ENCODE data around the gene MCM10. TPM values are rescaled to one million over a fixed set of nuclear protein-coding genes. Genes with fewer than 3 reads are reported as not detected.

MCM10 gene
- total RNA-seq, 1 donor from 2014 or later, result 78.5 TPM

GRCh38 chr10:13206546-13207443, 45.4 kb downstream of the MCM10 start:
- no peak for DNase-seq (ENCODE audit: low spot score)
- Mint-ChIP-seq H3K9me3 (no peaks in the 10 kb centered on the region), H3K27me3 (ENCODE audit: low read depth) (no peaks in the 10 kb centered on the region), H3K27ac (no peak overlapping the region), H3K4me1 (ENCODE audit: low read depth) (no peaks in the 10 kb centered on the region), H3K36me3 (ENCODE audit: low read depth) (peaks cover 62% of the 10 kb centered on the region), H3K4me3 (ENCODE audit: low read depth) (no peak overlapping the region)
- intact Hi-C loops (cut with micrococcal nuclease), result no loop called here

DNA sequence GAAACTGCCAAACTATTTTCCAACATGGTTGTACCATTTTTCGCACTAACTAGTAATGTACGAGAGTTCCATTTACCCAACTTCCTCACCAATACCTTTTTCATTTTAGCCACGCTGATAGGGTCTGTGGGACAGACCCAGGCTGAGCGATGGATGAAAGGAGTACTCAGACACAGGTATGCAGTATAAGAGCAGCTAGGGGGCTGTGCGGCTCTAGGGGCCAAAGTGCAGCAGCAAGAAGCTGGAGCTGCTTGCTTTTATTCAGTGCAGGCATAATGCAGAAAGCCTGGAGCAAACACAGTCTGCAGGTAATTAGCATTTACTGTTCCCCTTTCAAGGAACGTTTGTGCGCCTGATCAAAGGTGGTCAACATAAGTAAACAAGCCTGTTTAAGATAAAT, 51.8 kb downstream of the MCM10 start:
- Mint-ChIP-seq H3K27me3 (ENCODE audit: low read depth) (no peaks in the 10 kb centered on the region), H3K9me3 (no peaks in the 10 kb centered on the region), H3K36me3 (ENCODE audit: low read depth) (peaks cover 24% of the 10 kb centered on the region), H3K27ac (no peak overlapping the region), H3K4me3 (ENCODE audit: low read depth) (no peak overlapping the region), H3K4me1 (ENCODE audit: low read depth) (no peaks in the 10 kb centered on the region)
- no peak for DNase-seq (ENCODE audit: low spot score)
- intact Hi-C loops (cut with micrococcal nuclease), result no loop called here

- Mint-ChIP-seq H3K27ac (no peak overlapping the region), H3K27me3 (ENCODE audit: low read depth) (no peaks in the 10 kb centered on the region), H3K4me3 (ENCODE audit: low read depth) (no peak overlapping the region), H3K36me3 (ENCODE audit: low read depth) (no peaks in the 10 kb centered on the region), H3K4me1 (ENCODE audit: low read depth) (no peaks in the 10 kb centered on the region), H3K9me3 (no peaks in the 10 kb centered on the region)
- intact Hi-C loops (cut with micrococcal nuclease), result no loop called here
- DNase-seq (ENCODE audit: low spot score), result no peak
Measured at GRCh38 chr10:13218878-13219277, 57.5 kb downstream of the MCM10 start.

DNA sequence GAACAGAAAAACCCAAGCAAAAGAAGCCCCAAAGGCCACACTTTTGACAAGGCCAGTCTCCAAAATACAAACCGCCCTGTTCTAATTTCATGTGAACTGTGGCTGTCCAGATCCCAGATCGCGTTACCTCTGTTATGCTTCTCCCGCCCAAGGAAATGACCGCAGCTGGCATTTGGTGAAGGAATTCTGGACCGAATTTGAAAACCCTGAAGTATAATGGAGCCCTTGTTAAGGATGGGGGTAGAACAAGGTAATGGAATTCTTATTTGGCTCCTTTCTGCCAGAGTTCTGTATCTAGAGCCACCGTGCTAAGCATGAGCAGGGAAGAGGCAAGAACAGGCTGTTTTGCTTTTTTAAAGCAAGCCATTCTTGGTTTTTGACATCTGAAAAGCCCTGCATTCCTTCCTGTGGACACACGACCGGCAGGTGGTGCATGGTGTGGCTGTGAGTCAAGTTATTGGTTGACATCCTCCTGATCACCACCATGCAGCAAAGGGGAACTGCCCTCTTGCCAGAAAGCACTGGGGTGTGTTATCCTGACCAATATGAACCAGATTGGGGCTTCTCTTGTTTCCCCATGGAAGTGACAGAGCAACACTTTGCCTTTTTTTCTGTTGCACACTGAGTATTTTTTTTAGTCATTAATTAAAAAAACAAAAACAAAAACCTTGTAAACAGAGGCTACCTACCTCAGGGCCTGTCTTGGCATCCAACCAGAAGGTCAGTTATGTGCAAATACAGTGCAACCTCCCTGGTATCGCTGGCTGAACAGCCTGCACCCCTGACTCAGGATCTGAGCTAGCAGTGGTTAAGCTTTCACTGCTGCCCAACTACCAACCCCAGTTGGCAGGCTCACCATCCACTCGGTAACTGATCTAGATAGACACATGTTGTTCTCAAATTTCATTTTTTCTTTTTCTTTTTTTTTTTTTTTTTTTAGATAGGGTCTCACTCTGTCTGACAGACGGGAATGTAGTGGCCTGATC, 58.6 kb downstream of the MCM10 start:
- no peak overlapping the region for H3K4me3 Mint-ChIP-seq (ENCODE audit: low read depth)
- H3K27me3 Mint-ChIP-seq (ENCODE audit: low read depth), result no peaks in the 10 kb centered on the region
- intact Hi-C loops (cut with micrococcal nuclease), result no loop called here
- H3K4me1 Mint-ChIP-seq (ENCODE audit: low read depth), result no peaks in the 10 kb centered on the region
- no peaks in the 10 kb centered on the region for H3K36me3 Mint-ChIP-seq (ENCODE audit: low read depth)
- no peaks in the 10 kb centered on the region for H3K9me3 Mint-ChIP-seq
- H3K27ac Mint-ChIP-seq, result no peak overlapping the region
- DNase-seq (ENCODE audit: low spot score), result no peak

DNA sequence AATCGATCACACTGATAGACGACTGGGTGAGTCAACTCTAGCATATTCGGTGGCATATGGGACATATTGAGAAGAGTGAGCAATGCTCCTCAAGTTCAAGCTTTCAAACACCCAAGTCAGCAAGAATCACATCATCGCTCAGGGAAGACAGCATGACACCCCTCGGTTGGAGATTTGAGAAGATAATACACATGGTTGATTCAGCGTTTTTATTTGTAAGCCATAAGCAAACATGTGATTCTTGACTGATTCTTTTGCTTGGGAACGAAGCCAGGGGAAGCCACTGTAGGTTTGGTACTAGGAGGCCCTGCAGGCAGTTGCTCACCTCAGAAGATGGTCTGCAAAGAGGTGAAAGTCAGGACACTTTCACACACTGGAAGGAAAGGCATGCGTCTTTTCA, 60.2 kb downstream of the MCM10 start:
- no peaks in the 10 kb centered on the region for H3K36me3 Mint-ChIP-seq (ENCODE audit: low read depth)
- H3K27me3 Mint-ChIP-seq (ENCODE audit: low read depth), result no peaks in the 10 kb centered on the region
- no peaks in the 10 kb centered on the region for H3K4me1 Mint-ChIP-seq (ENCODE audit: low read depth)
- no peak overlapping the region for H3K27ac Mint-ChIP-seq
- DNase-seq (ENCODE audit: low spot score), result no peak
- no peak overlapping the region for H3K4me3 Mint-ChIP-seq (ENCODE audit: low read depth)
- intact Hi-C loops (cut with micrococcal nuclease), result no loop called here
- H3K9me3 Mint-ChIP-seq, result no peaks in the 10 kb centered on the region

DNA sequence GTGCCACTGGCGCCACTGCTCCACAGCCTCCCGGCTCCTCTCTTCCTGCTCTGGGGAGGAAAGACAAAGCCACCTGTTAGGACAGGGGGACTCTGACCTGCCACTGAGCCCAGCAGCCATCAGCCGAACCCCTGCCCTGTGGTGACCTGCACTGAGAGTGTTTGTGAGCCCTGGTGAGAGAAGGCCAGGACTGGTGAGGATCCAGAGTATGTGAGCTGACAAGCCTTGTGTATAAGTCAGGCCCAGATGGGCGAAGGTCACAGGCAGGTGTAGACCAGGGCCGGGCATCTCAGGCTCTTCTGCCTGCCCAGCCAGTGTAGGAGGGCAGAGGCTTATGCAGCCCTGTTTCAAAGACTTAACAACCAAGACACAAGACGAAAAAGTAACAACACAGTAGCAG, 60.8 kb downstream of the MCM10 start:
- no peak for DNase-seq (ENCODE audit: low spot score)
- Mint-ChIP-seq H3K27me3 (ENCODE audit: low read depth) (no peaks in the 10 kb centered on the region), H3K27ac (no peak overlapping the region), H3K9me3 (no peaks in the 10 kb centered on the region), H3K4me3 (ENCODE audit: low read depth) (no peak overlapping the region), H3K36me3 (ENCODE audit: low read depth) (no peaks in the 10 kb centered on the region), H3K4me1 (ENCODE audit: low read depth) (no peaks in the 10 kb centered on the region)
- intact Hi-C loops (cut with micrococcal nuclease), result no loop called here

DNA sequence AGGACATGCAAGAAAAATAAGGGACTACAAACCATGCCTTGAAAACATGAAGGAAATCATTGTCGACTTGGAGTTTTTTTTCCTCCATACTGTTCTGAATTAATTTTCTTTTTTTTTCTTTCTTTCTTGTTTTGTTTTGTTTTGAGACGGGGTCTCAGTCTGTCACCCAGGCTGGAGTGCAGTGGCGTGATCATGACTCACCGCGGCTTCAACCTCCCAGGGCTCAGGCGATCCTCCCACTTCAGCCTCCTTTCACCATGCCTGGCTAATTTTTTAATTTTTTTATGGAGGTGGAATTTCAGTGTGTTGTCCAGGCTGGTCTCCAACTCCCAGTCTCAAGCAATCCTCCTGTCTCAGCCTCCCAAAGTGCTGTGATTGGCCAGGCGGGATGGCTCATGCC, 61.2 kb downstream of the MCM10 start:
- Mint-ChIP-seq H3K36me3 (ENCODE audit: low read depth) (no peaks in the 10 kb centered on the region), H3K4me1 (ENCODE audit: low read depth) (no peaks in the 10 kb centered on the region), H3K4me3 (ENCODE audit: low read depth) (no peak overlapping the region), H3K27me3 (ENCODE audit: low read depth) (no peaks in the 10 kb centered on the region), H3K9me3 (no peaks in the 10 kb centered on the region), H3K27ac (no peak overlapping the region)
- intact Hi-C loops (cut with micrococcal nuclease), result no loop called here
- DNase-seq (ENCODE audit: low spot score), result no peak

- H3K27me3 Mint-ChIP-seq (ENCODE audit: low read depth), result no peaks in the 10 kb centered on the region
- H3K4me1 Mint-ChIP-seq (ENCODE audit: low read depth), result no peaks in the 10 kb centered on the region
- intact Hi-C loops (cut with micrococcal nuclease), result no loop called here
- H3K4me3 Mint-ChIP-seq (ENCODE audit: low read depth), result no peak overlapping the region
- H3K36me3 Mint-ChIP-seq (ENCODE audit: low read depth), result no peaks in the 10 kb centered on the region
- no peak overlapping the region for H3K27ac Mint-ChIP-seq
- no peaks in the 10 kb centered on the region for H3K9me3 Mint-ChIP-seq
- DNase-seq (ENCODE audit: low spot score), result no peak
Measured at GRCh38 chr10:13223241-13223640, 61.9 kb downstream of the MCM10 start.

GRCh38 chr10:13224210-13224995, 63.0 kb downstream of the MCM10 start:
- no peak overlapping the region for H3K4me3 Mint-ChIP-seq (ENCODE audit: low read depth)

DNA sequence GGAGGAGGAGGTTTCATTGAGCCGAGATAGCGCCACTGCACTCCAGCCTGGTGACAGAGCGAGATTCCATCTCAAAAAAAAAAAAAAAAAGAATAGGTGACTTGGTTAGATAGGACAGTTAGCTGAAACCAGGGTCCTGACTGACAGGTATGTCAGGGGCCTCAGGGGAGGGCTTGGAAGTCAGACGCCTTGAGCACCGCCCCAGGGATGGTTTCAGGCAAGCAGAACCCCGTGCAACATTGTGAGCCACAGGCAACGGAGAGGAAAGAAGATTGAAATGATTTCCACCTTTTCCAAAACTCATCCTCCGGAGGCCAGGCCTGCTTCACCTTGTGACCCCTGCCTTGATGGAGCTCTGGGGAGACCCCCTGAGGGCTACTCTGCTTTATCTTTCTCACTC, 64.2 kb downstream of the MCM10 start:
- Mint-ChIP-seq H3K36me3 (ENCODE audit: low read depth) (no peaks in the 10 kb centered on the region), H3K4me3 (ENCODE audit: low read depth) (no peak overlapping the region), H3K27me3 (ENCODE audit: low read depth) (no peaks in the 10 kb centered on the region), H3K4me1 (ENCODE audit: low read depth) (no peaks in the 10 kb centered on the region), H3K27ac (no peak overlapping the region), H3K9me3 (no peaks in the 10 kb centered on the region)
- no peak for DNase-seq (ENCODE audit: low spot score)
- intact Hi-C loops (cut with micrococcal nuclease), result no loop called here

More at GRCh38 chr10:13224210-13224995, 63.0 kb downstream of the MCM10 start:
- Mint-ChIP-seq H3K36me3 (ENCODE audit: low read depth) (no peaks in the 10 kb centered on the region), H3K27me3 (ENCODE audit: low read depth) (no peaks in the 10 kb centered on the region), H3K27ac (no peak overlapping the region), H3K4me1 (ENCODE audit: low read depth) (no peaks in the 10 kb centered on the region), H3K9me3 (no peaks in the 10 kb centered on the region)
- no peak for DNase-seq (ENCODE audit: low spot score)
- intact Hi-C loops (cut with micrococcal nuclease), result no loop called here

DNA sequence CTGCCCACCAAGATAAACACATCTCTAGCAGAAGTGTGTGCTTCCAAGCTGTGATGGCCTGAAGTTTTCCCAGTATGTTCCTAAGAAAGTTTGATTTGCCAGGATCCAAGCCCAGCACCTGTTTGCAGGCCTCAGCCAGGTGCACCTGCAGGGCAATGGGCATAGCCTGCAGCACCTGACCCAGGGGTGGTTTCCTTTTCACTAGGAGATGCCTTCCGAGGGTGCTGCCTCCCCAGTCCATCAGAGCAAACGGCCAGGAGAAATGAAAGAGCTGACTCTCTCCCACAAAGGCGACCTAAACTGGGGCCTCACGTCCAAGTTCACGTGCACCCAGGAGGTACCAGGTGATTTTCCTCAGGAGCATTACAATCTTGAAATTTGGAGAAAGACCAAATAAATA, 65.7 kb downstream of the MCM10 start:
- no peaks in the 10 kb centered on the region for H3K27me3 Mint-ChIP-seq (ENCODE audit: low read depth)
- no peak overlapping the region for H3K4me3 Mint-ChIP-seq (ENCODE audit: low read depth)

GRCh38 chr10:13231190-13231589, 69.8 kb downstream of the MCM10 start:
- Mint-ChIP-seq H3K36me3 (ENCODE audit: low read depth) (no peaks in the 10 kb centered on the region), H3K27me3 (ENCODE audit: low read depth) (no peaks in the 10 kb centered on the region), H3K9me3 (no peaks in the 10 kb centered on the region), H3K4me1 (ENCODE audit: low read depth) (no peaks in the 10 kb centered on the region), H3K27ac (no peak overlapping the region), H3K4me3 (ENCODE audit: low read depth) (no peak overlapping the region)
- intact Hi-C loops (cut with micrococcal nuclease), result no loop called here
- DNase-seq (ENCODE audit: low spot score), result no peak

More for the DNA sequence above, 65.7 kb downstream of the MCM10 start:
- Mint-ChIP-seq H3K36me3 (ENCODE audit: low read depth) (no peaks in the 10 kb centered on the region), H3K4me1 (ENCODE audit: low read depth) (no peaks in the 10 kb centered on the region), H3K9me3 (no peaks in the 10 kb centered on the region), H3K27ac (no peak overlapping the region)
- intact Hi-C loops (cut with micrococcal nuclease), result no loop called here
- DNase-seq (ENCODE audit: low spot score), result no peak
